Ishikawa (cell line): ENCODE data around the gene ADGRB2.

Experiments used
- CEBPB ChIP-seq: IDR thresholded peaks from 2 replicates; pipeline ENCODE4 v1.6.1; 2012
- CREB1 ChIP-seq: IDR thresholded peaks from 2 replicates; pipeline ENCODE4 v1.6.1; 2012; ENCODE audit warnings: low read depth
- EGR1 ChIP-seq: IDR thresholded peaks from 2 replicates; pipeline ENCODE4 v1.6.1; 2012
- EP300 ChIP-seq: IDR thresholded peaks from 2 replicates; pipeline ENCODE4 v1.6.1; 2012; ENCODE audit warnings: borderline replicate concordance
- FOXM1 ChIP-seq: IDR thresholded peaks from 2 replicates; pipeline ENCODE4 v1.6.1; 2012; ENCODE audit warnings: low read depth, borderline replicate concordance
- MAX ChIP-seq: IDR thresholded peaks from 2 replicates; pipeline ENCODE4 v1.6.1; 2012
- NFIC ChIP-seq: IDR thresholded peaks from 2 replicates; pipeline ENCODE4 v1.6.1; 2012
- RAD21 ChIP-seq: IDR thresholded peaks from 2 replicates; pipeline ENCODE4 v1.6.1; 2012; ENCODE audit warnings: low read depth
- REST ChIP-seq: IDR thresholded peaks from 2 replicates; pipeline ENCODE4 v1.6.1; 2012; ENCODE audit warnings: low read depth, mild to moderate bottlenecking
- TAF1 ChIP-seq: IDR thresholded peaks from 2 replicates; pipeline ENCODE4 v1.6.1; 2012; ENCODE audit warnings: low read depth, mild to moderate bottlenecking
- TCF12 ChIP-seq: IDR thresholded peaks from 2 replicates; pipeline ENCODE4 v1.6.1; 2012; ENCODE audit warnings: low read depth
- TEAD4 ChIP-seq: IDR thresholded peaks from 2 replicates; pipeline ENCODE4 v1.6.1; 2012
- USF1 ChIP-seq: IDR thresholded peaks from 2 replicates; pipeline ENCODE4 v1.6.1; 2012
- YY1 ChIP-seq: IDR thresholded peaks from 2 replicates; pipeline ENCODE4 v1.6.1; 2012; ENCODE audit warnings: low read depth
- ZBTB7A ChIP-seq: IDR thresholded peaks from 2 replicates; pipeline ENCODE4 v1.6.1; 2012; ENCODE audit warnings: low read depth

The ADGRB2 gene

GRCh38 chr1:31691446-31691845, 72.7 kb downstream of the ADGRB2 start:
- no peak for TF ChIP-seq TEAD4
- no peak for TF ChIP-seq FOXM1
- no peak for TF ChIP-seq ZBTB7A
- TF ChIP-seq NFIC, result no peak
- no peak for TF ChIP-seq YY1
- no peak for TF ChIP-seq RAD21
- no peak for TF ChIP-seq TCF12
- TF ChIP-seq USF1, result no peak
- no peak for TF ChIP-seq CEBPB
- TF ChIP-seq EP300, result no peak
- TF ChIP-seq CREB1, result no peak
- TF ChIP-seq TAF1, result no peak
- TF ChIP-seq EGR1, result no peak
- TF ChIP-seq REST, result no peak
- TF ChIP-seq MAX, result no peak

- TF ChIP-seq NFIC, result no peak
Observed at GRCh38 chr1:31690921-31691320, 73.2 kb downstream of the ADGRB2 start.

GRCh38 chr1:31689854-31690253, 74.3 kb downstream of the ADGRB2 start:
- TF ChIP-seq USF1 (no peak), CEBPB (no peak), TCF12 (no peak), NFIC (no peak), YY1 (no peak), ZBTB7A (no peak), REST (no peak)

GRCh38 chr1:31689379-31689778, 74.8 kb downstream of the ADGRB2 start:
- no peak for TF ChIP-seq EP300
- TF ChIP-seq CREB1, result no peak
- TF ChIP-seq YY1, result no peak
- no peak for TF ChIP-seq TAF1

- TF ChIP-seq YY1 (no peak), EGR1 (no peak), NFIC (no peak), USF1 (no peak), RAD21 (no peak)
Observed at GRCh38 chr1:31688233-31688918, 75.8 kb downstream of the ADGRB2 start.

- TF ChIP-seq USF1 (no peak), NFIC (no peak), EGR1 (no peak), TCF12 (no peak), TAF1 (no peak)
Observed at GRCh38 chr1:31687601-31688000, 76.5 kb downstream of the ADGRB2 start.

- no peak for TF ChIP-seq RAD21
- no peak for TF ChIP-seq CEBPB
- no peak for TF ChIP-seq TEAD4
- no peak for TF ChIP-seq REST
- TF ChIP-seq CREB1, result no peak
- TF ChIP-seq NFIC, result no peak
- TF ChIP-seq TAF1, result no peak
- no peak for TF ChIP-seq TCF12
- TF ChIP-seq EGR1, result no peak
- no peak for TF ChIP-seq YY1
- no peak for TF ChIP-seq MAX
- no peak for TF ChIP-seq EP300
- no peak for TF ChIP-seq USF1
- TF ChIP-seq FOXM1, result no peak
- no peak for TF ChIP-seq ZBTB7A
Observed at GRCh38 chr1:31685795-31686194, 78.3 kb downstream of the ADGRB2 start.
